ENCODE measurements around the gene SCD.

DNA sequence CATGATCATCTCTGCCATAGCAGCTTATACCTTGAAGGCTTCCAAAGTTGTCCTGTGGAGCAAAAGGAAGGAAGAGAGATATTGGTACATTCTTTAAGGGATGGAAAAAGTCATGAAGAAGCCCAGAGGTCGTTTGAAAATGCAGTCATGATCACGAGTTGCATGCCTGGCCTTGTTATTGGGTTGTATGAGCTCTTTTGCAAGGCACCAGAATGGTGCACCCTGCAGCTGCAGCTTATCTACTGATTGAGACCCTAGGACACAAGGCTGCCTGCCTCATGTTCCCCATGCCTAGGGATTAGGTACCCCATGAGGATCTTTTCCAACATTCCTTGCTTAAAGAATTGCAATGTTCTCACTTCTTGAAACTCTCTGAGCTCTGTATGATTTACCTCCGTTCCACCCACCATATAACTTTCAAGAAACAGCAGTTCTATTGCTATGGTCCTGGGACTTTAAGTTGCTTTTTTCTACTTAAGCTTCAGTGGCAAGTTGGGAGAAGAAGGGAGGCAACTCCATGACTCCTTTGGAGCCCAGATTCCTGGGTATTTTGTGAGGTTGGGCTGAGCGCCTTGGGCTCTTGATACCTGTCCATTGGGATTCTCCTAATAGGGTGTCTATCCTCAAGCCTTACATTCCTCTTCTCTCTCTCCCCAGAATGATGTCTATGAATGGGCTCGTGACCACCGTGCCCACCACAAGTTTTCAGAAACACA lies 6.9 kb downstream of the SCD start:
- TF ChIP-seq, protein P1, sequence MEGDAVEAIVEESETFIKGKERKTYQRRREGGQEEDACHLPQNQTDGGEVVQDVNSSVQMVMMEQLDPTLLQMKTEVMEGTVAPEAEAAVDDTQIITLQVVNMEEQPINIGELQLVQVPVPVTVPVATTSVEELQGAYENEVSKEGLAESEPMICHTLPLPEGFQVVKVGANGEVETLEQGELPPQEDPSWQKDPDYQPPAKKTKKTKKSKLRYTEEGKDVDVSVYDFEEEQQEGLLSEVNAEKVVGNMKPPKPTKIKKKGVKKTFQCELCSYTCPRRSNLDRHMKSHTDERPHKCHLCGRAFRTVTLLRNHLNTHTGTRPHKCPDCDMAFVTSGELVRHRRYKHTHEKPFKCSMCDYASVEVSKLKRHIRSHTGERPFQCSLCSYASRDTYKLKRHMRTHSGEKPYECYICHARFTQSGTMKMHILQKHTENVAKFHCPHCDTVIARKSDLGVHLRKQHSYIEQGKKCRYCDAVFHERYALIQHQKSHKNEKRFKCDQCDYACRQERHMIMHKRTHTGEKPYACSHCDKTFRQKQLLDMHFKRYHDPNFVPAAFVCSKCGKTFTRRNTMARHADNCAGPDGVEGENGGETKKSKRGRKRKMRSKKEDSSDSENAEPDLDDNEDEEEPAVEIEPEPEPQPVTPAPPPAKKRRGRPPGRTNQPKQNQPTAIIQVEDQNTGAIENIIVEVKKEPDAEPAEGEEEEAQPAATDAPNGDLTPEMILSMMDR (IDR thresholded peaks at IDR 0.05) = no peak
- no peak for TF ChIP-seq POLR2A (IDR thresholded peaks at IDR 0.05; ENCODE audit: low read depth)
